ENCODE measurements around the gene ARL2. TPM values are rescaled to one million over a fixed set of nuclear protein-coding genes. Genes with fewer than 3 reads are reported as not detected.

Gene ARL2
- total RNA-seq, 4 donors from 2014 or later: 90.8 to 165 (median 131) TPM

- TF ChIP-seq, protein P1, sequence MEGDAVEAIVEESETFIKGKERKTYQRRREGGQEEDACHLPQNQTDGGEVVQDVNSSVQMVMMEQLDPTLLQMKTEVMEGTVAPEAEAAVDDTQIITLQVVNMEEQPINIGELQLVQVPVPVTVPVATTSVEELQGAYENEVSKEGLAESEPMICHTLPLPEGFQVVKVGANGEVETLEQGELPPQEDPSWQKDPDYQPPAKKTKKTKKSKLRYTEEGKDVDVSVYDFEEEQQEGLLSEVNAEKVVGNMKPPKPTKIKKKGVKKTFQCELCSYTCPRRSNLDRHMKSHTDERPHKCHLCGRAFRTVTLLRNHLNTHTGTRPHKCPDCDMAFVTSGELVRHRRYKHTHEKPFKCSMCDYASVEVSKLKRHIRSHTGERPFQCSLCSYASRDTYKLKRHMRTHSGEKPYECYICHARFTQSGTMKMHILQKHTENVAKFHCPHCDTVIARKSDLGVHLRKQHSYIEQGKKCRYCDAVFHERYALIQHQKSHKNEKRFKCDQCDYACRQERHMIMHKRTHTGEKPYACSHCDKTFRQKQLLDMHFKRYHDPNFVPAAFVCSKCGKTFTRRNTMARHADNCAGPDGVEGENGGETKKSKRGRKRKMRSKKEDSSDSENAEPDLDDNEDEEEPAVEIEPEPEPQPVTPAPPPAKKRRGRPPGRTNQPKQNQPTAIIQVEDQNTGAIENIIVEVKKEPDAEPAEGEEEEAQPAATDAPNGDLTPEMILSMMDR (IDR thresholded peaks at IDR 0.05; ENCODE audit: low read depth): no peak
Observed at GRCh38 chr11:65014726-65015227, 817 bp downstream of the ARL2 start.

GRCh38 chr11:65016705-65017104, 2.7 kb downstream of the ARL2 start:
- TF ChIP-seq, protein P1 (IDR thresholded peaks at IDR 0.05; ENCODE audit: low read depth): no peak

GRCh38 chr11:65017937-65018336, 4.0 kb downstream of the ARL2 start:
- TF ChIP-seq, protein P1 (IDR thresholded peaks at IDR 0.05; ENCODE audit: low read depth): no peak

DNA sequence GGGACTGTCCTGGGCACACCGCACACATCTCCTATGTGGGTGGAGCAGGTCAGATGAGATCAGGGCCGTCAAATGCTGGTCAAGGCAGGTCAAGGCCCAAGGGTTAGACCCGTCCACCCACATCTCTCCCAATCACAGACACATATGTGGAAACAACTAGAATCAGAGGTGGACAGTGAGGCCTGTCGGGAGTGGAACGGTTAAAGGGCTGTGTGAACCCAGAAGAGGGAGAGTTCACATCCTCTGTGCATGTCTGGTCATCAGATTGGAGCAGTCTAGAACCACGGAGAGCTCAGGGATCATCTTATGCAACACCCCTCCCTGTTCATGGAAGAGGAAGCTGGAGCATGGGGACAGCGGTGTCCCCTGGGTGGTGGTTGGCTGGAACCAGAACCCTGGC, 5.9 kb downstream of the ARL2 start:
- TF ChIP-seq, protein P1 (IDR thresholded peaks at IDR 0.05; ENCODE audit: low read depth): no peak

GRCh38 chr11:65021003-65021402, 7.0 kb downstream of the ARL2 start:
- TF ChIP-seq, protein P1 (IDR thresholded peaks at IDR 0.05; ENCODE audit: low read depth): no peak

DNA sequence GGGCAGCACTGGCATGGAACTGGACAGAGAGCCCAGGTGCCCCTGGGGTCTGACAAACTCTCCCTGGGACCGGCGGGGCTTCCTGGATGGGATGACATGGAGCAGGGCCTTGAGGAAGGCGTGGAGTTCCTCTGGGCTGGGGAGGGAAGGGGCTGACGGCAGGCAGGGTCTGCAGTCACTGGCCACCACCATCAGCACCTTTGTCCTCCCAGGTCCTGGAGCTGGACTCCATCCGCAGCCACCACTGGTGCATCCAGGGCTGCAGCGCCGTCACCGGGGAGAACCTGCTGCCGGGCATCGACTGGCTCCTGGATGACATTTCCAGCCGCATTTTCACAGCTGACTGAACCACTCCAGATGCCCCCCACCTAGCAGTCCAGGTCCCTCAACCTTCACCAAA, 7.5 kb downstream of the ARL2 start:
- TF ChIP-seq, protein P1 (IDR thresholded peaks at IDR 0.05; ENCODE audit: low read depth): no peak

GRCh38 chr11:65026810-65027209, 12.8 kb downstream of the ARL2 start:
- TF ChIP-seq, protein P1 (IDR thresholded peaks at IDR 0.05; ENCODE audit: low read depth): no peak

All from subcutaneous adipose tissue (tissue), 4 donors.